ENCODE measurements around the gene HOXD4.

DNA sequence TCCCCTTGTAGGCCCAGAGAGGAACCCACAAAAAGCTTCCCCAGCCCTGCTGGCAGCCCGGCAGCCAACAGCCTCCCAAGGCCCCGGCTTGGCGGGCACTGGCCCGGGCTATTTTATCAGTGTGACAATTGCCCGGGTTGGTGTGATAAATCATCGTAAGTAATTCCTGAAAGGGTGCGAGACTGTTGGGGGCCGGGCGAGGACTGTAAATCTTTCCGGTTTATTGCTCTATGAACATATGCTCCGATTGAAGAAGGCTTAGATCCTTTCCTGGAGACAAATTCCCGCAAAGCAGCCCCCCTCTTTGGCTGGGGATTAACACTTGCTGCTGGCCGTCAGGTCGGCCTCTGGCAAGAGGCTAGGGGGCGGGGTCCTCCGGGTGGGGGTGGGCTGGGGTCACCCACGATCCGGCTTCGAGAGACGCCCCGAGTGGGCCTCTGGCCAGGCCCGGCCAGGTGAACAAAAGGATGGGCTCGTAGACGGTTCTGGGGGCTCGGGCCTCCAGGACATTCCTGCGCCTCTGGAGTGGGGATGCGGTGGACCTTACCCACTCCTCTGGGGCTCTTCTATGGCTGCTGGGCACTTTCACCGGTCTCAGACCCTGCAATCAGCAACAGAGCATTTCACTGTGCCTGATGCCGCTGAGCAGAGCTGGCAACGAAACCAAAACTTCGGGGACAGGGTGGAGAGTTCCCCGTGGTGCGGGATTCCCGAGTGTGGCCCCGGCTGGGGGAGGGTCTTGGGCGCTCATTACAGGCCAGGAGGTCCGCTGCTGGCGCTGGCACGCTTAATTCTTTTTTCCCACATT, 7.7 kb downstream of the HOXD4 start:
- TF ChIP-seq, protein P1, sequence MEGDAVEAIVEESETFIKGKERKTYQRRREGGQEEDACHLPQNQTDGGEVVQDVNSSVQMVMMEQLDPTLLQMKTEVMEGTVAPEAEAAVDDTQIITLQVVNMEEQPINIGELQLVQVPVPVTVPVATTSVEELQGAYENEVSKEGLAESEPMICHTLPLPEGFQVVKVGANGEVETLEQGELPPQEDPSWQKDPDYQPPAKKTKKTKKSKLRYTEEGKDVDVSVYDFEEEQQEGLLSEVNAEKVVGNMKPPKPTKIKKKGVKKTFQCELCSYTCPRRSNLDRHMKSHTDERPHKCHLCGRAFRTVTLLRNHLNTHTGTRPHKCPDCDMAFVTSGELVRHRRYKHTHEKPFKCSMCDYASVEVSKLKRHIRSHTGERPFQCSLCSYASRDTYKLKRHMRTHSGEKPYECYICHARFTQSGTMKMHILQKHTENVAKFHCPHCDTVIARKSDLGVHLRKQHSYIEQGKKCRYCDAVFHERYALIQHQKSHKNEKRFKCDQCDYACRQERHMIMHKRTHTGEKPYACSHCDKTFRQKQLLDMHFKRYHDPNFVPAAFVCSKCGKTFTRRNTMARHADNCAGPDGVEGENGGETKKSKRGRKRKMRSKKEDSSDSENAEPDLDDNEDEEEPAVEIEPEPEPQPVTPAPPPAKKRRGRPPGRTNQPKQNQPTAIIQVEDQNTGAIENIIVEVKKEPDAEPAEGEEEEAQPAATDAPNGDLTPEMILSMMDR (IDR thresholded peaks at IDR 0.05) = no peak
- TF ChIP-seq RFX5 (IDR thresholded peaks at IDR 0.05; ENCODE audit: low read length) = no peak
- TF ChIP-seq, protein P2, sequence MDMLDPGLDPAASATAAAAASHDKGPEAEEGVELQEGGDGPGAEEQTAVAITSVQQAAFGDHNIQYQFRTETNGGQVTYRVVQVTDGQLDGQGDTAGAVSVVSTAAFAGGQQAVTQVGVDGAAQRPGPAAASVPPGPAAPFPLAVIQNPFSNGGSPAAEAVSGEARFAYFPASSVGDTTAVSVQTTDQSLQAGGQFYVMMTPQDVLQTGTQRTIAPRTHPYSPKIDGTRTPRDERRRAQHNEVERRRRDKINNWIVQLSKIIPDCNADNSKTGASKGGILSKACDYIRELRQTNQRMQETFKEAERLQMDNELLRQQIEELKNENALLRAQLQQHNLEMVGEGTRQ (IDR thresholded peaks at IDR 0.05; ENCODE audit: borderline replicate concordance, low read depth, low read length) = no peak
- no peak for TF ChIP-seq TCF12 (IDR thresholded peaks at IDR 0.05)
- no peak for TF ChIP-seq EP300 (IDR thresholded peaks at IDR 0.05; ENCODE audit: borderline replicate concordance in 1 of 2, low read depth in 1 of 2, low read length in 1 of 2)
- TF ChIP-seq POLR2AphosphoS5 (IDR thresholded peaks at IDR 0.05; ENCODE audit: low read depth, low read length) = no peak
- TF ChIP-seq TAF1 (IDR thresholded peaks at IDR 0.05; ENCODE audit: borderline replicate concordance, low read depth, low read length) = no peak
- no peak for TF ChIP-seq CHD2 (IDR thresholded peaks at IDR 0.05; ENCODE audit: low read length, partially characterized antibody)
- TF ChIP-seq GATA2 (CRISPR knock-in tag; IDR thresholded peaks at IDR 0.05) = no peak
- TF ChIP-seq RXRA (IDR thresholded peaks at IDR 0.05; ENCODE audit: borderline replicate concordance, low read depth) = no peak
- TF ChIP-seq MXI1 (IDR thresholded peaks at IDR 0.05; ENCODE audit: low read depth, low read length) = no peak
- no peak for TF ChIP-seq REST (IDR thresholded peaks at IDR 0.05; ENCODE audit: low read depth, low read length)

Measured in SK-N-SH (cell line).